DOHH2 (cell line): Measurements from ENCODE around the gene ADGRG6.

Experiments used
- H3F3A ChIP-seq: fragments of 200-600 bp; sonication (generic), shearing (Covaris generic); 2 replicates; pipeline ENCODE4 v1.6.0; 2016; ENCODE audit warnings: antibody characterized with exemption, mild to moderate bottlenecking; ENCODE audit not compliant: control insufficient read depth, insufficient read depth
- H3K27ac ChIP-seq: fragments of 200-600 bp; sonication (generic); 2 replicates; pipeline ENCODE4 v1.5.1; 2014; ENCODE audit warnings: low read depth, mild to moderate bottlenecking, low read length, moderate library complexity
- H3K27me3 ChIP-seq: fragments of 200-600 bp; sonication (generic); 2 replicates; pipeline ENCODE4 v1.6.1; 2014; ENCODE audit warnings: mild to moderate bottlenecking, low read length, mixed read lengths; ENCODE audit not compliant: control insufficient read depth
- H3K36me3 ChIP-seq: fragments of 200-600 bp; sonication (generic); 2 replicates; pipeline ENCODE4 v1.6.1; 2014; ENCODE audit warnings: mild to moderate bottlenecking, low read length, moderate library complexity, mixed read lengths; ENCODE audit not compliant: control insufficient read depth
- H3K4me1 ChIP-seq: fragments of 200-600 bp; sonication (generic); 2 replicates; pipeline ENCODE4 v1.6.1; 2014; ENCODE audit warnings: mild to moderate bottlenecking, low read length, mixed read lengths; ENCODE audit not compliant: control insufficient read depth
- H3K4me2 ChIP-seq: fragments of 200-600 bp; sonication (generic); 2 replicates; pipeline ENCODE4 v1.6.0; 2014; ENCODE audit warnings: mild to moderate bottlenecking, low read length, moderate library complexity
- H3K4me3 ChIP-seq: fragments of 200-600 bp; sonication (generic); 2 replicates; pipeline ENCODE4 v1.5.1; 2014; ENCODE audit warnings: mild to moderate bottlenecking, low read length, mixed read lengths
- H3K79me2 ChIP-seq: fragments of 200-600 bp; sonication (generic); 2 replicates; pipeline ENCODE4 v1.6.1; 2014; ENCODE audit warnings: mild to moderate bottlenecking, low read length, mixed read lengths; ENCODE audit not compliant: control insufficient read depth
- H3K9me2 ChIP-seq: fragments of 200-600 bp; sonication (generic); replicated peaks from 2 replicates; pipeline ENCODE4 v1.6.1; 2014; ENCODE audit warnings: mild to moderate bottlenecking, low read length, mixed read lengths; ENCODE audit not compliant: control insufficient read depth
- H3K9me3 ChIP-seq: fragments of 200-600 bp; sonication (generic); 2 replicates; pipeline ENCODE4 v1.6.1; 2014; ENCODE audit warnings: antibody characterized with exemption, low read length, mixed read lengths; ENCODE audit not compliant: control insufficient read depth, insufficient read depth
- H4K20me1 ChIP-seq: fragments of 200-600 bp; sonication (generic); 2 replicates; pipeline ENCODE4 v1.6.0; 2014; ENCODE audit warnings: low read depth, mild to moderate bottlenecking, antibody characterized with exemption, low read length, moderate library complexity; ENCODE audit not compliant: control insufficient read depth, insufficient read depth
- CTCF ChIP-seq: fragments of 200-600 bp; sonication (generic); IDR thresholded peaks from one replicate; pipeline ENCODE4 v1.5.1; 2014; ENCODE audit warnings: antibody characterized with exemption, mild to moderate bottlenecking, low read depth, low read length; ENCODE audit not compliant: poor library complexity, severe bottlenecking
- EZH2phosphoT487 ChIP-seq: fragments of 200-600 bp; sonication (generic); IDR thresholded peaks from 2 replicates; pipeline ENCODE4 v1.6.1; 2017; ENCODE audit warnings: borderline replicate concordance, mild to moderate bottlenecking, antibody characterized with exemption, low read length, moderate library complexity, mixed read lengths

The ADGRG6 gene

GRCh38 chr6:142376115-142376514 is 74.3 kb downstream of the ADGRG6 start:
- H4K20me1 ChIP-seq, result no peaks in the 10 kb centered on the region
- no peaks in the 10 kb centered on the region for H3K9me3 ChIP-seq
- no peak overlapping the region for H3K4me2 ChIP-seq
- H3K27ac ChIP-seq, result no peak overlapping the region
- TF ChIP-seq EZH2phosphoT487 (no peak), CTCF (no peak)
- H3K4me3 ChIP-seq, result no peak overlapping the region
- H3K27me3 ChIP-seq, result no peaks in the 10 kb centered on the region
- no peaks in the 10 kb centered on the region for H3F3A ChIP-seq
- H3K79me2 ChIP-seq, result no peaks in the 10 kb centered on the region
- no peaks in the 10 kb centered on the region for H3K4me1 ChIP-seq
- H3K36me3 ChIP-seq, result no peaks in the 10 kb centered on the region
- no peaks in the 10 kb centered on the region for H3K9me2 ChIP-seq

GRCh38 chr6:142376800-142377496 is 75.1 kb downstream of the ADGRG6 start:
- H3K4me1 ChIP-seq, result no peaks in the 10 kb centered on the region
- no peaks in the 10 kb centered on the region for H3K27me3 ChIP-seq
- TF ChIP-seq CTCF, result no peak
- no peak for TF ChIP-seq EZH2phosphoT487
- no peak overlapping the region for H3K4me2 ChIP-seq
- H4K20me1 ChIP-seq, result no peaks in the 10 kb centered on the region
- no peaks in the 10 kb centered on the region for H3F3A ChIP-seq
- H3K36me3 ChIP-seq, result no peaks in the 10 kb centered on the region
- H3K9me3 ChIP-seq, result no peaks in the 10 kb centered on the region
- no peaks in the 10 kb centered on the region for H3K9me2 ChIP-seq
- no peaks in the 10 kb centered on the region for H3K79me2 ChIP-seq
- H3K27ac ChIP-seq, result no peak overlapping the region
- H3K4me3 ChIP-seq, result no peak overlapping the region

GRCh38 chr6:142377497-142377848 is 75.7 kb downstream of the ADGRG6 start:
- no peak for TF ChIP-seq CTCF
- no peak for TF ChIP-seq EZH2phosphoT487
- no peaks in the 10 kb centered on the region for H3K27me3 ChIP-seq
- no peaks in the 10 kb centered on the region for H3K79me2 ChIP-seq
- H3K27ac ChIP-seq, result no peak overlapping the region
- no peaks in the 10 kb centered on the region for H3K9me2 ChIP-seq
- H3K4me3 ChIP-seq, result no peak overlapping the region
- no peaks in the 10 kb centered on the region for H3K4me1 ChIP-seq
- no peaks in the 10 kb centered on the region for H3K9me3 ChIP-seq
- no peaks in the 10 kb centered on the region for H3K36me3 ChIP-seq
- H3K4me2 ChIP-seq, result no peak overlapping the region
- H4K20me1 ChIP-seq, result no peaks in the 10 kb centered on the region
- H3F3A ChIP-seq, result no peaks in the 10 kb centered on the region
